ENCODE results near the gene KIF19.
"Not testable (repeated sequence)": the region's sequence is repeated elsewhere in the genome, so short reads cannot be mapped to it uniquely, and the experiment has no call there.

The KIF19 gene

DNA sequence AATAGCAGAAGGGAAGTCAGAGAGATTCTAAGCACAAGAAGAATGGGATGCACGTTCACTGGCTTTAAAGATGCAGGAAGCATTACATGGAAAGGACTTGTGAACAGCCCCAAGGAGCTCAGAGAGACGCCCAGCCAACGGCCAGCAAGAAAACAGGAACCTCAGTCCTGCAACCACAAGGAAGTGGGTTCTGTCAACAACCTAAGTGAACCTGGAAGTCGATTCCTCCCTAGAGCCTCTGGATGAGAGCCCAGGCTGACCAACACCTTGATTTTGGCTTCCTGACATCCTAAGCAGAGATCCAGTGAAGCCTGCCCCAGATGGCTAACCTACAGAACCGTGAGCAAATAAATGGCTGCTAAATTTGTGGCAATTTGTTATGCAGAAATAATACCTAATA is 65.7 kb downstream of the KIF19 start:
- DNase-seq: no peak

DNA sequence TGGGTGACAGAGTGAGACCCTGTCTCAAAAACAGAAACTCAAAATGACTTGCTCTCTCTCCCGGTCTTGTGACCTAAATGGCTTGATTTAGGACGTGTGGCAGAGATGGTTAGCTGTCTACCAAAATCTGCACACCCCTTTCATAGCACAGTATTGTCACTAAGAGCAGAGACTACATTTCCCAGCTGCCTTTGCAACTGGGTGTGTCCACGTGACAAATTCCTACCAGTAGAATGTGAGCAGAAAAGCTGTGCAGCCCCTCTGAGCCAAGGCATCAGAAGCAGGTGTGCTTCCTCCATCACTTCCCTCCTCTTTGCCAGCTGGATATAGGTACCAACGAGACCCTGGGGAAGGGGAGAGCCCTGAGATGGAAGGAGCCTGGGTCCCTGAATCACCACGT is 66.8 kb downstream of the KIF19 start:
- DNase-seq: no peak

DNA sequence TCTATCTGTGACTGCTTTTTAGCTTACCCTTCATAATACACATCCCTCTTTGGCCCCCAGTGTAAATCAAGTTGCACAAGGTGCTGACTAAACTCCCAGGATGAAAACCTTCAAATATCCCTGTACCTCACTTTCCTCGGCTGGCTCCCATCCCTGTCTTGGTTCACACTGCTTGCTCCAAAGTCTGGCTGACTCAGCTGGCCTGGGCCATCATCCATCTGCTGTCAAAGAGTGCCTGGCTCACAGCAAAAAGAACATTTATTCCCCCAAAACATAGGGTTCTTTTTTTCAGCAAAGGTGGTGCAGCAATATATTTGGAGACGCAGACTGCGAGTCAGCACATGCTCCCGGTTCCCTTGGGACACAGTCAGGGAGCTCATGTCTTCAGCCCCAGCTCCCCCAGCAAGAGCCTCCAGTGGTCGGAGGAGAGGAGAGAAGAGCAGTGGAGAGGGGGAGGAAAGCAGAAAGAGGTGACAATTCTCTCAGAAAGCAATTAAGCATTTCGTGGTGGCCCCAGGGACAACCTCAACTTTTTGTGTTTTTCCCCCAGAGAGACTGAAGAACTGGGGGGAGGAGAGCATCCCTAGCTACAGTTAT is 67.4 kb downstream of the KIF19 start:
- DNase-seq: peak; percentile 35

DNA sequence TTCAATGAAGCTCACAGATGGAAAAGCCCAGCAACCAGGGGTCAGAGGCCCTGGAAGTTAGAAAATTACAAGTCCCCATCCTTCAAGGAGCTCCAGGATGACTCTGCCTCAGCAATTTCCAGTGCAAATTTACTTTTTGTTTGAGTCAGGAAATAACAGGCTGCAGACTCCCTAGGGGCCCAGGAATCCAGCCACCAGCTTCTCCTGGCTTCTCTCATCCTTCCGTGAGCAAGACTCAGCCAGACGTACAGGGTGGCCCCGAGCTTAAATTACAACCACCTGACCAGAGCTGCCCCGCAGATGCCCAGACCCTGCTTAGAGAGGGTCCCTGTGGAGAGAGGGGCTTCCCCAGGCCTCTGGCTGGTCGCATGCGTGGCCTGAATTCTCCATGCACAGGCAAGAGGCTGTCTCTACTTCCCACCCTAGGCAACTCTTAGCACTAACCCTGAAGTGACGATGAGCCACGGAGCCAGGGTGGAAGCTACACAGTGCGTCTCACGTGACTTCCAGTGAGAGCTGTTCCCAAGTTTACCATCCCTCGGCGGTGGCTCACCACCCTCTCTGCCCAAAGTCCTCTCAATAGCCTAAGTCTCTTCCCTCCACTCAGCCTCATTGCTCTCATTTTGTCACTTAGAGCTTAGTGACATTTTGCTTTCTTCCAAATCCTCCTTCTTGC is 68.4 kb downstream of the KIF19 start:
- DNase-seq: no peak

DNA sequence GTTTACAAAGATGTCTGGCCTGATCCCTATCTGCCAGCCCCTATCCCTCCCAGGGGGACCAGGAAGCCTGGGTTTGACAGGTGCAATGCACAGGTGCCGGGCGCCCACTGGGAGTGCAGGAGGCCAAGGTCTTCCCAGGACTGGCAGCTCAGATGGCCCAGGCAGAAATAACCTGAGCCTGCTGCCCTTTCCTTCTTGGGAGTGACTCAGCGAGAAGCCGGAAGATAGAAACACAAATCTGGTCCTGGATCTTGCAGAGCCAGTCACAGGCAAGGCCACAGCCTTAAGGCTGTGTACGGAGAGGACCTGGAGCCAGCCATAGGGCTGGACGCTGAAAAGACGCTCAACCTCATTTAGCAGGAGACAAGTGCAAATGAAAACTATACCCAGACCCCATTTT is 69.0 kb downstream of the KIF19 start:
- no peak for DNase-seq

DNA sequence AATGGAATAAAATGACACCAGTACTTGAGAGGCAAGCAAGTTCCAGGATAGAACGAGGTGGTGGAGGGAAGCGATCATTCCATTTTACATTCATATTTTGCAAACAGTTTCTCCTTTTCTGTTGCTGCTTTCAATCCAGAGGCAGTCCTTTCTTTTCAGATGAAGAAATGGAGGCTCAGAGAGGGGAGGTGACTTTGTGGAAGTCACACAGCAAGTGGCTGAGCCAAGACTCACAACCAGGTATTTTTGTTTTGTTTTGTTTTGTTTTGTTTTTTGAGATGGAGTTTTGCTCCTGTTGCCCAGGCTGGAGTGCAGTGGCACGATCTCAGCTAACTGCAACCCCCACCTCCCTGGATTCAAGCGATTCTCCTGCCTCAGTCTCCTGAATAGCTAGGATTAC is 70.5 kb downstream of the KIF19 start:
- DNase-seq: no peak

DNA sequence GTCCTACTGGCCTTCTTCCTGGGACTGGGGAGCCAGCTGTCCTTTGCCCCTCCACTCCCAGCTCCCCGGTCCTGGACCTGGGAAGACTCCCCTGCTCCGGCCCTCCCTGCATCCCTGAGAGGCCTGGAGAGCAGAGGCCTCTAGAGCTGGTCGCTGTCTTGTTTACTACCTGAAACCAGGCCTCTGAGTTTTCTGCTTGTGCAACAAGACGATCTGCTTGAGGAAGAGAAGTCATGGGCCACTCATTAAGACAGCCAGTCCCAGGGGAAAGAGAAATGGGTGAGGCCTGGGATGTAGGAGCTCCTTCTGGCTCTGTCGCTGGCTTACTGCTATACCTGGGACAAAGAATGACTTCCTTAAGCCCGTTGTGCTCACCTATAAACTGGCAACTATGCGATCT is 76.0 kb downstream of the KIF19 start:
- DNase-seq: no peak

DNA sequence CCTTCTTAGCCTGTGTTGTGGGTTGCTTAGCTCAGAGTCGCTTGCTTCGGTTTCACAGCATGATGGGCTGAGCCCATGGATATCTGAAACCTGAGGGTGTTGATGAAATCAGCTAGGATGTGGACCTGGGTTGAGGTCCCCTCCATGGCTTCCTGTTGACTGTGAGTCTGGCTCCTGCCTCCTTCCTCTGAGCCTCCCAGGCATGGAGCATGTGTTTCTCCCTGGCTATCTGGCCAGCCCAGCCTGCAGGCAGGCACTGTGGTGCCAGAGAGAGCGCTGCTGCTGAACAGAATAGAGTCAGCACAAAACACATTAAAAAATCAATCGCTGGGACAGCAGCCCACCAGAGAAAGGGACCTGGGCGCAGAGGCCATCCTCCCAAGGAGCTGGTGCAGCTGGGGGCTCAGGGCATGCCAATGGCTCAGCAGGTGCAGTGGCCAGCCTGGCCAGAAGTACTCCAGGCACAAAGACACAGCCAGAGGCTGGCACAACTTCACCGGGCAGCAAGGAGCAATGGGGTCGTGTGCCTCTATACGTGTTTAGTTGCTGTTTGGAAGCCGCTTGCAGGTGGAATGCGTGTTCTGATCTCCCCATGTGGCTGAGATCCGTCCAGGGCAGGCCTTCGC is 77.6 kb downstream of the KIF19 start:
- no peak for DNase-seq

DNA sequence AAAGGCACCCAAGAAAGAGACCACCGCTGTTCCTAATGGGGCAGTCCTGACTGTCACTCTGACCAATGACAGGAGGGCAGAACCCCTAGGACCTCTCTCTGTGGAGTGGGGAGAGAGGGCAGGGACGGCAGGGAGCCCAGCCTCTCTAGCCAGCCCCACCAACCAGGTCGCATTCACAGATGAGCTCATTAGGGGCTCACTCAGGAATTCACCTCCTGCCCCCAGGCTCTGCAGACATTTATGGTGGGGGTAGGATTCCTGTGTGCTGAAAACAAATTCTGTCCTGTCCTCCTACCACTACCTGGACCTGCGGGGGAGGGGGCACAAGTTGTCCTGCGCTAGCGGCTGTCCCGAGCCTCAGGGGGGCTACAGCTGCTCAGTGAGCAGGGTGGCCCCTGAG is 78.2 kb downstream of the KIF19 start:
- no peak for DNase-seq

DNA sequence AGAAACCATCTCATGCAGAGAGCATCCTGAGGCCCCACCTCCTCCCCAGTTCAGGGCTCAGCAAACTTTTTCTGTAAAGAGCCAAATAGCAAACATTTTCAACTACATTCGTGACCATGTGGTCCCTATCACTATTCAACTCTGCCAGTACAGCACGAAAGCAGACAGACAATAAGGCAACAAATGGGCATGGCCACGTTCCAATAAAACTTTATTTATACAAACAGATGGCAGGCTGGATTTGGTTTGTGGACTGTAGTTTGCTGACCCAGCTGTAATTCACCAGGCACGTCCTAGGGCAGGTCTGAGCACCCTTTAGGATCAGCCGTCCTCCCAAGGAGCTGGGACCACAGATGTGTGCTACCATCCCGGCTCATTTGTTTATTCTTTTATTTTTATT is 78.8 kb downstream of the KIF19 start:
- no peak for DNase-seq

DNA sequence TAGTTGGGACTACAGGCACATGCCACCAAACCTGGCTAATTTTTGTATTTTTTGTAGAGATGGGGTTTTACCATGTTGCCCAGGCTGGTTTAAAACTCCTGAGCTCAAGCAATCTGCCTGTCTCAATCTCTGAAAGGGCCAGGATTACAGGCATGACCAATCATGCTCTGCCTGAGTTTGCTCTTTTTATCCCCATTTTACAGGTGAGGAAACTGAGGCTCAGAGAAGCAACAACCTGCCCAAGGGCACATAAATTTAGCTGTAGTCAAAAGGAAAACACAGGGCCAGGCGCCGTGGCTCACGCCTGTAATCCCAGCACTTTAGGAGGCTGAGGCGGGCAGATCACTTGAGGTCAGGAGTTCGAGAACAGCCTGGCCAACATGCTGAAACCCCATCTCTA is 79.3 kb downstream of the KIF19 start:
- DNase-seq: not testable (repeated sequence)
